22Rv1 (cell line): ENCODE measurements around the gene PARP11.

Source experiments
- H3K27ac ChIP-seq: fragments of 450-650 bp; 2 replicates; pipeline ENCODE4 v1.5.1; 2017
- CTCF ChIP-seq: fragments of 450-650 bp; IDR thresholded peaks from 2 replicates; pipeline ENCODE4 v1.5.1; 2017; ENCODE audit warnings: mild to moderate bottlenecking
- ZFX ChIP-seq: fragments of 450-650 bp; IDR thresholded peaks from 2 replicates; pipeline ENCODE4 v1.6.1; 2017; ENCODE audit warnings: antibody characterized with exemption, borderline replicate concordance

The PARP11 gene

GRCh38 chr12:3805077-3805476 is 68.1 kb downstream of the PARP11 start:
- H3K27ac ChIP-seq, result no peak overlapping the region
- TF ChIP-seq CTCF (no peak), ZFX (no peak)

- no peak overlapping the region for H3K27ac ChIP-seq
- TF ChIP-seq ZFX (no peak), CTCF (peak; percentile 98)
Observed at GRCh38 chr12:3803865-3804472, 69.2 kb downstream of the PARP11 start.

GRCh38 chr12:3802721-3803120 is 70.5 kb downstream of the PARP11 start:
- TF ChIP-seq CTCF (no peak), ZFX (no peak)
- H3K27ac ChIP-seq, result no peak overlapping the region

GRCh38 chr12:3797531-3798048 is 75.6 kb downstream of the PARP11 start:
- no peak overlapping the region for H3K27ac ChIP-seq
- TF ChIP-seq CTCF, result no peak
- no peak for TF ChIP-seq ZFX

GRCh38 chr12:3795492-3796133 is 77.6 kb downstream of the PARP11 start:
- no peak overlapping the region for H3K27ac ChIP-seq
- no peak for TF ChIP-seq CTCF
- no peak for TF ChIP-seq ZFX

- no peak overlapping the region for H3K27ac ChIP-seq
- TF ChIP-seq CTCF (no peak), ZFX (no peak)
Observed at GRCh38 chr12:3795066-3795465, 78.1 kb downstream of the PARP11 start.

- H3K27ac ChIP-seq, result no peak overlapping the region
- TF ChIP-seq ZFX (no peak), CTCF (no peak)
Observed at GRCh38 chr12:3792623-3793288, 80.4 kb downstream of the PARP11 start.
